ENCODE data around the gene MDGA2.

MDGA2 gene

DNA sequence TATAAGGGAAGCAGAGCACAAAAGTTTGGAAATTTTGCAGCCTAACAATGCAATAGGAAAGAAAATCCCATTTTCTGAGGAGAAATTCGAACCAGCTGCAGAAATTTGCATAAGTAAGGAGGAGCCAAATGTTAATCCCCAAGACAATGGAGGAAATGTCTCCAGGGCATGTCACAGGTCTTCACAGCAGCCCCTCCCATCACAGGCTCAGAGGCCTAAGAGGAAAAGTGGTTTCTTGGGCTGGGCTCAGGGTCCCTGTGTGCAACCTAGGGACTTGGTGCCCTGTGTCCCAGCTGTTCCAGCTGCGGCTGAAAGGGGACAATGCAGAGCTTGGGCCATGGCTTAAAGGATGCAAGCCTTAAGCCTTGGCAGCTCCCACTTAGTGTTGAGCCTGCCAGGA lies 190.0 kb downstream of the MDGA2 start:
- no peak for DNase-seq (ENCODE audit: low spot score)

DNA sequence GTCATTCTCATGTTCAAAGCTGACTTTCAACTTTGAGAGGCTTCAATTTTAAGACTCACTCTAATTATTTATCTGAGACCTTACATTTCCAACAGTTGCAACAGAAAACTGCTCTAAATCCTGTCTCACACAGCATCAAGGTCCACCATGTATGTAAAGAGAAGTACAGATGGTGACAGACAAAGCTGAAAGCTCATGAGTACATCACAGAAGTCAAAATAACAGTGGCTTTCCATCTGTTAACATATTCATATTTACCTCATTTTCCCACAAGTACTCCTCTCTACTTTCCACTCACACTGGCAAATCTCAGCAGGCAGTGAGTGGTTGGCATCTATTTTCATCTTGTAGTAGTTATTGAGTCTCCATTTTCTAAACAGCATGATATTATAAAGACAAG lies 192.0 kb downstream of the MDGA2 start:
- DNase-seq (ENCODE audit: low spot score): no peak

DNA sequence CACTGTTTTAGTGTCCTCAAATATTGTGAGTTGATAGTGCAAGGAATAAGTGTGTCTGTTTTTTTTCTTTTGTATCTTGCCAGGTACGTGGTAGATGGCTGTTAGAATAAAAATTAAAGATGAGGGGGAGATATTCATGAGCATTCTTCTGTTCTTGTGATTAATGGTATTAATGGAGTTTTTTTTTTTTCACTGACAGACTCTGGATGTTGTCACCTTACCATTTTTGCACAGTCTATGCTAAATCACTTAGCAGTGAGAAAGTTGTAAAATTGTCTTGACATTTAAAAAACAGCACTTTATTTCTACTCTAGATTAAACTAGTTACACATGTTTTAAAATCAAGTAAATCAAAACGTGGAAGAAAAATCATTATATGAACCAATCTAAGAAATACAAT lies 204.3 kb downstream of the MDGA2 start:
- no peak for DNase-seq (ENCODE audit: low spot score)

DNA sequence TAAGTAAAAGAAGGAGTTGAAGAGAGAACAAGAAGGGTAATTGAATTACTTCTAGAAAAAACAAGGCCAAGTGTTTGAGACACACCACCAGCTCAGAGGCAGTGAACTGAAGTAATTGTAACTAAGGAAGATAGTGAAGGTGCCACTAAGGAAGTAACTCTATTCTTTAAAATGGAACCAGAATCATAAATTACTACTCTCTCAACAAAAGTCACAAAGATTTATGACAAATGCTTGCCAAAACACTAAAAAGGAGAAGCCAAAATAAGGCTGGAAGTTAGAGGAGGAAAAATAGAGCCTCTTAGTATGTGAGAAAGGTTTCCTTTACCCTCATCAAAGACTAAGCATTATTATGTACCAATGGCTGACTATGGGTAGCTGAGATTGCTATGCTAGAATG lies 208.5 kb downstream of the MDGA2 start:
- DNase-seq (ENCODE audit: low spot score): no peak

DNA sequence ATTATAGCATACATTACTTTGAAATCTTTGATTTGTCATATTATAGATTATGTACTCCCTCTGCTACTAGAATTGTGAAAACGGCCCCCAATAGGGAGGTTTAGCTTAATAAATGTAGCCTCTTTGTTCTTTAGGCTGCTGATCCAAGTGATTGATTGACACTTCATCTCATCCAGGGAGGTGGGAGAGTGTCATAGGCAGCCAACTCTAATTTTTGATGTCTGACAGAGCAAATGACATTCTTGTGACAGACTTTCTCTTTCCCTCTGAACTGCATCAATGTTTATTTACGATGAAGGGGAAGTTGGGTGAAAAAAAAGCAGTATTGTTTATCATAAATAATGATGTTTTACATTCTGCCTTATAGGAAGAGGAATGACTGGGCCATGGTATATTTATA lies 221.4 kb downstream of the MDGA2 start:
- DNase-seq (ENCODE audit: low spot score): no peak

DNA sequence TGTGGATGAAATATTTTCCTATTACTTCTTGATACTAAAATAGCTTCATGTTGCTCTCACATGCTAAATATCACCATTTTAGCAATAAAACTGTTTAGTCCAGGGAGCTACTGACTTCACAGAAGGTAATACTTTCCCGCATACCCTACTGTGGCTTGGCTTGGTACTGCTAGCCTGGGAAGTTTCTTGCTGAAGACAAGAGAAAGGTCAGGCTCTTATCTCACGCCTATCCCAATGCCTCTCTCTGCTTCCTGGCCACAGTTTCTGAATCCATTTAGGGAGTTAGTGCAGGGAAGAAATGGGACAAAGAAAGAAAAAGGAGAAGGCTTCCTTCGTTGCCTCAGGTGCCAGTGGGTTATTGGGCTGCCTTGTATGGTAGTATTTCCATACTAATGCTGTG lies 228.3 kb downstream of the MDGA2 start:
- no peak for DNase-seq (ENCODE audit: low spot score)

DNA sequence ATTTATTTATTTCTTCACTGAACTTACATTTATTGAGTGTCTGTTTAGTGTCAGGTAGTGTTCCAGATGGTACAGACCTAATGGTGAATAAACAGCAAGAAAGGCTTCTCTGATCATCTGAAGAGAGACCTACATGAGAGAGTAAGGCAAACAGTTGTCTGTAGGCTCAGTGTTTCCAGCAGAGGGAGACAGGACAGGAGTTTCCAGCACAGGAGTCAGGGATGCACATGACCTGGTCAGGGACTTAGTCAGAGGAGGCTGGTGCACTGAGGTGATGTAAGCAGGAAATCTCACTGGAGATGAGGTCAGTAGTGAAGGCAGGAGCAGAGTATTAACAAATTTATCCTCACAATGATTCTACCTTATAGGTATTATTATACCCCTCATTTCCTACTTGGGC lies 233.2 kb downstream of the MDGA2 start:
- peak; percentile 57 for DNase-seq (ENCODE audit: low spot score)

DNA sequence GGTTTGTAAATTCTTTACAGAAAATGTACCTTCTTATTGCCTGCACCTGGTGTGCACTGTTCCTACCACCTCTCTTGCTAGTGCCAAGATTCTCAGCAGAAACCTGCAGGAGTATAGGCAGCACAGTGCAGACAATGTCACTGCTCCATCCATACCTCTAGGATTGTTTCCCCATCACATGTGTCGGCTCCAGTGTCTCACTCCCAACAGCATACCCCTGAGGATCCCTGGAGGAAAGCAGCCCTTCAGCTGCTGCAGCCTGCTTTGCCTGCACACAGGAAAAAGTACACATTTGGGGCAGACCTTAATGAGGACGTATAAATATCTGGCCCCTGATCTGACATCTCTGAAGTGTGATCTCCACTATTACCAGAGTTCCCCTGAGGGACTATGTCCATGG lies 235.5 kb downstream of the MDGA2 start:
- no peak for DNase-seq (ENCODE audit: low spot score)

DNA sequence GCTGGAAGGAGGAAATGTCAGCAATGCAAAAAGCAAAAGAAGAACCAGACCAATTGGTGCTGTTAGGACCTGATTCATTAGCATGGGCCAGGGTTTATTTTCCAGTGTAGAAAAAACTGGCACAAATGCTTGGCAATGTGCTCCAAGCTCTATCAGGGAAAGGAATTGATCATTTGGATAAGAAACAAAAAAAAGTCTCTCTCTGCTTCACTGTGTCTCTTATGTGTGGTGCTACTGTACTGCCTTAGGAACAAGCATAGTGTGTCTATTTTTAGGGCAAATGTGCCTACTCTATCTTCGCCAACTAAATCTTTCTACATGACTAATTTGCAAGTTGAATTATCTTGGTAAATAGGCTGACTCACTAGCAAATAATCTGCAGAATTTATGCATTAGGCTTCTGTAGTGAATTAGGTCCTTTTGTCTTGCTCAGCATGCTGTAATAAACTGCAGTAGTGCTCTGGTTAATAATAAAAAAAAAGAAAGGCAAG lies 236.7 kb downstream of the MDGA2 start:
- peak; percentile 5 for DNase-seq (ENCODE audit: low spot score)

DNA sequence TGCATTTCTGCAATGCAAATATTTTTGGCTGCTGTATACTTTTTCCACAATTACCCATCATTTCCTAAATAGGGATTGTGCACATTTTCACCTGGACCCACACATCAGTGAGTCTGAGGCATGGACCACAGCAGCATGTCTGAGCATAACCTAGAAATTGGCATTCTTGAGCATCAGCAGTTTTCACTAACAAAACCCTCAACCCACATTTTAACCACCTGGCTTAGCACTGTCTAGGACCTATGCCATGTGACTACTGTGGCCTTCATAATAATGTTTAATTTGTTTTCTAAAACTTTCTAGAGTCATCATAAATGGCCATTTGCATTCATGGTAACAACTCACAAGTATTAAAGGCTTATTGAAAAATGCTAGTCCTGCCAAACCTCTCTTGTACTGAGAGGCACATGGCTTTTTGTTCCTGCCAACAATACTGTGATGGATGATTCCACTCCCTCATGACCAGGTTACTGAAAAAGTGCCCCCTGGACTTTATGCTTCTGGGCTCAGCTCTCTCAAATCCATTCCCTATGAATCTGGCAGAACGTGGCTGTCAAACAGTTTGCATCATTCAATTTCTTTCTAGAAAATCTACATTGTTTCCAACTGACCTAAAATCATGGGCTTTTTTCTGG lies 240.0 kb downstream of the MDGA2 start:
- DNase-seq (ENCODE audit: low spot score): no peak

DNA sequence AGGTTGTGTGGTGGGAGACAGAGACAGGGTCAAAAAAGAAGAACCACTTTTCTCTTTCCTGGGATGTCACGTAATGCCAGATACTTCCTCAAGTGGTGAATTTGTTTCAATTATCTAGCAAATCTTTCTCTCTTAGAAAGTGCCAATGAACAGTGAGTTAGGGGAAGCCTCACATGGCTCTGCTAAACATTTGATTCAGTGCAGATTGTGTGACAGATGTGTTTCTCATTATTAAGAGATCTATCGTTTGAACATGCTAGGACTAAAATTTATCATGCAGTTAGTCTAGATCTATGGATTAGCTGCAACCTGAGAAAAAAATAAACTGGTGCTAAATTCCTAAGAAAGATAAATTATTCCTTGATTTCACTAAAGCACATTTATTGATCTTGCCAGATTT lies 247.8 kb downstream of the MDGA2 start:
- DNase-seq (ENCODE audit: low spot score): no peak

DNA sequence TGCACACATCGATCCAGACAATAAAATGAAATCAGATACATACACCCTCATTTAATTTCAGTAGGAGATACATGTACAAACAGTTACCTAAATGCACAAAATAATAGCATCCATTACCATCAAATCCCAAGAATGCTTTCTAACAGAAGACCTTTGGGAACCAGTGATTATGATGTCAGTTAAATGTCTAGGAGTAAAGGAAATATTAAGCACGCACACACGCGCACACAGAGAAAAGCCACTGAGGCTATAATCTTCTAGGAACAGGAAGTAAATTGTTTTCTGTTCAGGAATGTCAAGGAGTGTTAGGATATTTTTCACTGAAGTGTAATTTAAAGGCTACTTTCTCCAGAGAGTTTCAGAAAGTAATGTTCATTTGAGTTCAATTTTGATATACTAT lies 250.1 kb downstream of the MDGA2 start:
- no peak for DNase-seq (ENCODE audit: low spot score)

DNA sequence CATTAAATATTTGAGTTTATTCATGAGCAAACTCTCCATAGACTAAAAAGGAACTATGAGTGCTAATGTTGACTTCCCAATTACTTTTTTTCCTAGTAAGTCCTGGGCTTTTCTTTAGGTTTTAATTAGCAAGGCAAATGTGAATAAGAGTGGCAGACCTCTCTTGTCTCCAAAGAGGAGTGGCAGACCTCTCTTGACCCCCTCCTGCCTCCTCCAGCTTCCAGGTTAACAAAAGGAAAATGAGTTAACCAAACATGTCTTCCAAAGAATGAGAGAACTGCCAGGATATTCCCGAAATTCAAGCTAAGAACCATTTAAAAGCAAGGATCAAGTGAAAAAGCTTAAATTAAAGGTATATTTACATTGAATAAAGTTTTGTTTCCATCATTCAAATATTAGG lies 253.2 kb downstream of the MDGA2 start:
- DNase-seq (ENCODE audit: low spot score): no peak

DNA sequence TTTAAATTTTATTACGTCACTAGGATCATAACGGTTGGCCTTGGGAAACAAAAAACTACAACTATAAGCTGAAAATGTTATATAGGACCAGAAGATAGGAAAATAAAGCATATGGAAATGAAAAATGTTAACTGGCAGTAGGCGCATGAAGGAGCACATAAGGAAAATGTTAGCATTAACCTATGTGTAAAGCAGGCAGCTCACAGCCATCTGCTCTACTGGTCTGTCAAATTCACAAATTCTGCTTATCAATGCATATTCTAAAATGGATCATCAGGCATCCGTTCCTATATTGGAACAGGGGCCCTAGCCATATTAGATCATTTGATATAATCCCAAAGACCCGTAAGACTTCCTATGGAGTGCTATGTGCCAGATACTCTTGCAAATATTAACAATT lies 263.9 kb downstream of the MDGA2 start:
- no peak for DNase-seq (ENCODE audit: low spot score)

DNA sequence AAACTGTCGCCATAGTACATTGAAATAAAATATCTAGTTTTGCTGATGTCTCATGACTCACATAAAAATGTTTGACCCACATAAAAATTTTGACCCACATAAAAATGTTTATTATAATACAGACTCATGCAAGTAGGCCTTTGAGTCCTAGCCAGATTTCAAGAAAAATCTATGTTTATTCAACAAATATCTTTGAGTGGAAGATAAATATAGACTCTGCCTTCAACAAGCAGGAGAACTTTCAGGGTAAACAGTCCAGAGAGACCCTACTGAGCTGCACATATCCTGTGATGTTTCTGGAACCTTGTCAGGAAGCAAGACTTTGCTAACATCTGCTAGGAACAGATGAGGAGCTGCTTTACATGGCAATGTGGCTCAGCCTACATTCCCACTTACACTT lies 283.1 kb downstream of the MDGA2 start:
- no peak for DNase-seq (ENCODE audit: low spot score)

DNA sequence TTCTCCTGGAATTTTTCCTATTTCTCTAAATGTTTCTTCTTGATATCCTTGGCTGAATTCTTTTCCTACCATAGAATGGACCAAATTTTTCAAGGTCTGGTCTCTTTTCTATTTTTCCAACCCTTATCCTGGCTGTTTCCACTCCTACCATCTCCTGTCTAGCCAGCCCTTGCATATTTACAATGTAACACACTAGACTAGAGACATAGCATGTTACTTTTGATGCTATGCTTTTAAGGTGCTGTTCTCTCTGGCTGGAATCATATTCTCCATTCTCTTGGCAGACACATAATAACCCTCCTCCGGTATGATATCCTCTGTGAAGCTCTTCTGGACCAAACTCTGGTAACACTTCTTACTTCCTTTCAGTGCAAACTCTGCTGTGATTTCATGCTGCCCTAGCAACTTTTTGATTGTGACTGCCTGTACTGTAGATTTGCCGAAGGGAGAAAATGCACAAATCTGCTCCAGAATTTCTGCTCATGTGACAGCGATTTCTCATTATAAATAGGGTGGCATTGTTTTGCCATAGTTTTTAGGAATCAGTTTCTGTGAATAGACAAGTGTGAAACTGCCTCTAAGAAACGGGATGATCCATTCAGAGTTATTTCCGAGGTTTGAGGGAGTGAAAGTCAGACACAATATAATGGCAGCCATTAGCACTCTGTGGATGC lies 284.4 kb downstream of the MDGA2 start:
- DNase-seq (ENCODE audit: low spot score): no peak

DNA sequence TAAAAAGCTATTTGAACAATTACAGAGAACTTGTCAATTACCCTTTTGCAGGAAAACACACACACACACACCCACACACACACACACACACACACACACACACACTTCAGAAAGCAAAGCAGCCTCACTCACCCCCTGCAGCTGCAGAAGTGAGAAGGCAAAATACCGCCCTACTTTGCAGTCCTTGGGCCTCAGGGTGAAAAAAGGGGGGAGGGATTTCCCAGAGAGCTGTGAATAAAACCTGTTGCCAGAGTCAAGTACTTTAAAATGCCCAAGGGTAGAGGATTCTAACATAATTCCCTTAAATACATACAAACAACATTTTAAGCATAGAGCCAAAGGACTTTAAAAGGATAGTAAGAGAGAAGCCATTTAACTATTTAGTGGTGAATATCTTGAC lies 285.9 kb downstream of the MDGA2 start:
- no peak for DNase-seq (ENCODE audit: low spot score)

DNA sequence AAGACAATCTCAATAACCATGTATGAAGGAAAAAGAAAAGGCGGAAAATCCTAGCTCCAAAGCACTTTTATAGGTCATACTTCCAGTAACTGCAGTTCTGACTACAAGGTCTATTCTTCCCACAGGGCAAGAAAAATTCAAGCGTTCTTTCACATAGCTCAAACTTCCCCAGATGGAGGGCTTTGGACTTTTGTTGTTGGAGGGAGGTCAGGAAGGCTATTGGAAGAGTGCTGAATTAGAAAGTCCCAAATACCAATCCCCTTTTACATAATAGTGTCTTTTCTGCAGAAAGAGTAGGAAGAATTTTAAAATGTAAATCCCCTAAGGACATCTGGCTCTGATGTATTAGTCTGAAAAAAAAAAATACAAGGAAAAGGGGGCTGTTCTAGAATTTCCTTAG lies 309.4 kb downstream of the MDGA2 start:
- no peak for DNase-seq (ENCODE audit: low spot score)

DNA sequence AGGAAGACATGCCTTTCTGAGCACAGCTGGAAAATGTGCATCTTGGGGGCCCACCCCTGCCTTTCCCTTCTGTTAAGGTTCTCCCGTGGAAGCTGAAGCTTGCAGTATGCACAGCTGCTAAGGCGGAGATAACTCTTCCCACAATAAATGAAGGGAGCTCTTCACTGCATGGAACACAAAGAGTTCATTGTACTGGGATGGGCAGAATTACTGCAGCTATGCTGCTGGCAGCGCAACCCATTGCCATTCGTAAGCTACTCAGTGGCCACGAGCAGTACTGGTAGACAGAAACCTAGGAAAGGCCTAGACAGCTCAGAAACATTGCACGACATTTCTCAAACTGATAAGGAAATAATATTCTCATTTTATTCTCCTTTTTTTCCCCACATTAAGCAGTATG lies 310.2 kb downstream of the MDGA2 start:
- peak; percentile 66 for DNase-seq (ENCODE audit: low spot score)

DNA sequence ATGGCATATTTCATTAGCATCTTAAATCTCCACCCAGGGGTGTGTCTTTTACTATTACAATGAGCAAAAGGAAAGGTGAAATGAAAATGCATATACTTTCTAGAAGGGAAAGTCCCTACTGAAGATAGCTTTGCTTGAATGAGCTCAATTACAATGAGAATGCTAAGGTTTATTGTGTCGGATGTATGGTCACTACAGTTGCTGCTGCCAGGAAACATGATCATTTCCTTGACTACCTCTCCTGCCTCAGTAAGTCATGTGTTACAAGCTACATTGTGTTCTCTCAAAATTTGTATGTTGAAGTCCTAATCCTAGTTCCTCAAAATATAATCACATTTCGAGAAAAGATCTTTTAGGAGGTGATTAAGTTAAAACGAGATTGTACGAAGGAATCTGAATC lies 322.2 kb downstream of the MDGA2 start:
- no peak for DNase-seq (ENCODE audit: low spot score)

DNA sequence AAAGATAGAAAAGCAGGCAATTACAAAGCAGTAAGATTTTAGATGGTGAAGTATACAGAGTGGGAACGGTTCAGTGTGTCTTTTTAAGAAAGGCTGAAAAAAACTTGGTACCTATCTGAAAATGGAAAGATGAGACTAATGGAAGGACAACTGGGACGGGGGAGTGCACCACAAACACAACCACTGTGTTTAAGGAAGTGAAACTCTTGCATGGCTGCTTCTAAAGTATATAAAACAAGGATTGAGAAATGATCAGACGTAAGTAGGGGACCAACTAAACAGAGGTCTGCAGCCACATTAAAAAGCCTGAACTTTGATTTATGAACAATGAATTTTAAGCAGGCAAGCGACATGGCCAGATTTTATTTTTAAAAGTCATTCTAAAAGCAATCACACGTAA lies 328.6 kb downstream of the MDGA2 start:
- no peak for DNase-seq (ENCODE audit: low spot score)

DNA sequence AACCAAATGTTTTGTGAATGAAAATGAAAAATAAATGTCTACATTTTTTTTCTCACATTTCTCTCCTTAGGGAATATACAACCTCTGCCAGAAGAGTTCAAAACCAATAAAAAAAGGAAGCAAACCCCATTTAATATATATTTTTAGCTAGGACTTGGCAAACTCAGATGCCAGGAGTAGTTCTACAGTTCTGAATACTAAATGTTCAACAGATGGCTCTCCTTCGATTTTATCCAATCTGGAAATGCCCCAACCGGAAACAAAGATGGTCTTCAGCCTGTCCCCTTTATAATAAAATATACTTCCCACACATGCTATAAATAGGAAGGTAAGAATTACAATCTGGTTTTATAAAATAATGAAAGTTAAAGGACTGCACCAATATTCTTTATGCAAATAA lies 330.4 kb downstream of the MDGA2 start:
- no peak for DNase-seq (ENCODE audit: low spot score)

DNA sequence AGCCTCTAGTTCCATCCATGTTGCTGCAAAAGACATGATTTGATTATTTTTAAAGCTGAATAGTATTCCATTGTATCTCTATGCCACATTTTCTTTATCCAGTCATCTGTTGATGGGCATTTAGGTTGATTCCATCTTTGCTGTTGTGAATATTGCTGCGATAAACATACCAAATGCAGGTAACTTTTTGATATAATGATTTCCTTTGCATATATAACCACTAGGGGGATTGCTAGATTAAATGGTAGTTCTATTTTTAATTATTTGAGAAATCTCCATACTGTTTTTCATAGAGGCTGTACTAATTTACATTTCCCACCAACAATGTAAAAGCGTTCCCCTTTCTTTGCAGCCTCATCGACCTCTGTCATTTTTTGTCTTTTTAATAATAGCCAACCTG lies 342.5 kb downstream of the MDGA2 start:
- no peak for DNase-seq (ENCODE audit: low spot score)

DNA sequence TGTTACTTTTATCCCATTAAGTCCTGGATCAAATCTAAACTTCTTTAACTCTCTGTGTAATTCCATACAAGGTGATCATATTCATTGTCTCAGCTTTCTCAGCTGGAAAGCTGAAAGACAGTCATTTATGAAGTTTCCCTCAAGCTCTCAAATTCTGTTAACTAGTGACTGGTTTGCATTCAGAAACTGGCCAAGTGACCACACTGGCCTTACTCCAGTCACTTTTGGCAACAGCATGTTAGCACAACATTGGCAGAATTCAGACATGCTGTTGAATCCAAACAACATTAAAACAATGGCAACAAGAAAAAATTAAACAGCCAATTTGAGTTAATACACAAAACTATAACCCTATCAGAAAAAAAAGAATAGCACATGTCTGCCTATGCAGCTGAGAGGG lies 343.3 kb downstream of the MDGA2 start:
- no peak for DNase-seq (ENCODE audit: low spot score)
